ENCODE measurements around the gene MYL2. TPM values are rescaled to one million over a fixed set of nuclear protein-coding genes. Genes with fewer than 3 reads are reported as not detected.

The MYL2 gene
- total and polyA plus RNA-seq, 2 donors (not counting 1 experiment from before 2014, with no cell fraction given) = 0.18 to 0.39 TPM

DNA sequence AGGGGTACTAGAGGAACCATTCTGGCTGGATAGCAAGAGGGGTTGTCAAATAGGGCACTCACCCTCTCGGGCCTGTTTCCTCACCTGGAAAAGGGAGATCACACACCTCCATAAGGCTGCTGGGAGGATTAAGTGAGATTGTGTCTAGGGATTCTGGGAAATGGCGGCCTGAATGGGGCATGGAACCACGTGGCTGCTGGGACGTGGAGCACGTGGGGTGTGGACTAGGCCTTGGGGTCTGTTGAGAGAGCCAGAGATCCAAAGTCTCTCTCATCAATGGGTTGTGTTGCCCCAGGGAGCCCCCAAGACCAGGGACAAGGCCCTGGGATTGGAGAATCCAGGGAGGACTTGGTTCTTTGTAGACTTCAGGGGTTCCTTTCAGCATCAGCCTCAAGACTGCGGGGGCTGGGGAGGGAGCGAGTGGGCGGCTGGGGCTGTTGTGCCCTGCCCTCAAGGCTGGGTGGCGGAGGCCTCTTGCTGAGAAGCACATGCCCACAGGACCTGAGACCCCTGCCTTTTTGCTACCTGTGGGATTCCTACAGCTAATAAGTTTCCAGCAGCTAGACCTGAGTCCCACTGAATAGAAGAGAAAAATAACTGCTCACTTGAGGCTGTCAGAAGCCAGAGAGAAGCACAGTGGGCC lies 3.4 kb upstream of the MYL2 start:
- Histone ChIP-seq H3K4me2 (replicated peaks; ENCODE audit: low read depth, low read length, poor library complexity, severe bottlenecking) (no peak overlapping the region), H2AFZ (ENCODE audit: insufficient read depth, low read depth, low read length, poor library complexity, severe bottlenecking) (no peak overlapping the region), H3K27ac (ENCODE audit: low read length in 2 of 2) (no peak overlapping the region), H3K4me1 (ENCODE audit: control insufficient read depth in 2 of 2, insufficient read depth in 2 of 2, low read length in 2 of 2) (peaks cover 0 to 3% of the 10 kb centered on the region in 2 donors), H3K27me3 (replicated peaks in 1 of 4; ENCODE audit: control extremely low read depth in 1 of 4, control insufficient read depth in 3 of 4, insufficient read depth in 4 of 4, low read length in 3 of 4) (peaks cover 0 to 2% (median 0%) of the 10 kb centered on the region in 4 experiments), H4K20me1 (ENCODE audit: control insufficient read depth, insufficient read depth, low read length, poor library complexity, severe bottlenecking) (no peaks in the 10 kb centered on the region), H3K36me3 (replicated peaks in 1 of 2; ENCODE audit: control extremely low read depth in 1 of 2, control insufficient read depth in 1 of 2, extremely low read depth in 1 of 2, insufficient read depth in 2 of 2, low read length in 1 of 2) (no peaks in the 10 kb centered on the region), H3K9ac (ENCODE audit: low read length) (no peak overlapping the region), H3K9me3 (ENCODE audit: control extremely low read depth in 1 of 3, control insufficient read depth in 2 of 3, insufficient read depth in 1 of 3, low read length in 2 of 3) (no peaks in the 10 kb centered on the region), H3K4me3 (ENCODE audit: control extremely low read depth in 1 of 5, extremely low read depth in 1 of 5, insufficient read depth in 1 of 5, low read depth in 2 of 5, low read length in 4 of 5) (no peak overlapping the region), H3K79me2 (ENCODE audit: control insufficient read depth, insufficient read depth, low read length) (no peaks in the 10 kb centered on the region)
- DNase-seq (no peak), ATAC-seq (ENCODE audit: low read depth) (no peak)
- 95% methylated on average over 9 of the region's 9 CpGs for WGBS (ENCODE audit: insufficient coverage)
- TF ChIP-seq EZH2 (IDR thresholded peaks at IDR 0.05; ENCODE audit: borderline replicate concordance, insufficient read depth, low read depth, low read length, poor library complexity, severe bottlenecking) (no peak), CTCF (IDR thresholded peaks at IDR 0.05) (no peak)
- ChIA-PET POLR2A (no interaction called here), CTCF (no interaction called here)
- Mint-ChIP-seq H3K27ac (no peak overlapping the region), H3K4me1 (no peaks in the 10 kb centered on the region), H3K9me3 (ENCODE audit: insufficient read depth) (no peaks in the 10 kb centered on the region), H3K27me3 (peaks cover 16% of the 10 kb centered on the region), H3K4me3 (no peak overlapping the region)
- intact Hi-C loops (cut with micrococcal nuclease) = no loop called here

DNA sequence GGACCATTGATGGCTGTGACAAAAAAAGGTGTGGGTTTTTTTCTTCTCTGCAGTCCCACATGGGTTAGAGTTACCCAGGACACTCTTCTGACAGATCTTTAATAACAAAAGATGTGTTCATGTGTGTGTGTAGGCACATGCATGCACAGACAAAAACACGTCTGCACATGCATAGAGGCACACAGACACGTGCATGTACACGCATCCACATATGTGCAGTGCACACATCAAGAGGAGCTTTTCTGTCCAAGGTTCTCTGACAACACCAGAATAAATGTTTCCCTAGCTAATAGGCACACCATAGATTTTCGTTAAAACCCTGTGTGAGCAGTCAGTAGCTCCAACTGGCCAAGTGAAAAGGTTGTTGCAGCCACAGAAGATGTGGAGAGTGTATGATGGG lies 2.8 kb upstream of the MYL2 start:
- Mint-ChIP-seq H3K4me3 (no peak overlapping the region), H3K9me3 (ENCODE audit: insufficient read depth) (no peaks in the 10 kb centered on the region), H3K27me3 (peaks cover 16% of the 10 kb centered on the region), H3K27ac (no peak overlapping the region), H3K4me1 (peaks cover 2% of the 10 kb centered on the region)
- no peaks in the 10 kb centered on the region for H4K20me1 ChIP-seq (ENCODE audit: control insufficient read depth, insufficient read depth, low read length, poor library complexity, severe bottlenecking)
- CTCF ChIA-PET = no interaction called here
- H3K27me3 ChIP-seq (replicated peaks in 1 of 4; ENCODE audit: control extremely low read depth in 1 of 4, control insufficient read depth in 3 of 4, insufficient read depth in 4 of 4, low read length in 3 of 4) = peaks cover 0 to 2% (median 0%) of the 10 kb centered on the region in 4 experiments
- DNase-seq (no peak), ATAC-seq (ENCODE audit: low read depth) (no peak)
- no peak overlapping the region for H3K27ac ChIP-seq (ENCODE audit: low read length in 2 of 2)
- TF ChIP-seq EZH2 (IDR thresholded peaks at IDR 0.05; ENCODE audit: borderline replicate concordance, insufficient read depth, low read depth, low read length, poor library complexity, severe bottlenecking) (no peak), CTCF (IDR thresholded peaks at IDR 0.05) (no peak)
- H3K4me2 ChIP-seq (replicated peaks; ENCODE audit: low read depth, low read length, poor library complexity, severe bottlenecking) = no peak overlapping the region
- no peak overlapping the region for H3K9ac ChIP-seq (ENCODE audit: low read length)
- no peak overlapping the region for H2AFZ ChIP-seq (ENCODE audit: insufficient read depth, low read depth, low read length, poor library complexity, severe bottlenecking)
- no peaks in the 10 kb centered on the region for H3K9me3 ChIP-seq (ENCODE audit: control extremely low read depth in 1 of 3, control insufficient read depth in 2 of 3, insufficient read depth in 1 of 3, low read length in 2 of 3)
- POLR2A ChIA-PET = no interaction called here
- WGBS (ENCODE audit: insufficient coverage) = 94% methylated on average over 4 of the region's 4 CpGs
- H3K4me3 ChIP-seq (ENCODE audit: control extremely low read depth in 1 of 5, extremely low read depth in 1 of 5, insufficient read depth in 1 of 5, low read depth in 2 of 5, low read length in 4 of 5) = no peak overlapping the region
- H3K4me1 ChIP-seq (ENCODE audit: control insufficient read depth in 2 of 2, insufficient read depth in 2 of 2, low read length in 2 of 2) = peaks cover 0 to 3% of the 10 kb centered on the region in 2 donors
- H3K36me3 ChIP-seq (replicated peaks in 1 of 2; ENCODE audit: control extremely low read depth in 1 of 2, control insufficient read depth in 1 of 2, extremely low read depth in 1 of 2, insufficient read depth in 2 of 2, low read length in 1 of 2) = no peaks in the 10 kb centered on the region
- intact Hi-C loops (cut with micrococcal nuclease) = no loop called here
- no peaks in the 10 kb centered on the region for H3K79me2 ChIP-seq (ENCODE audit: control insufficient read depth, insufficient read depth, low read length)

Measured in B cell (primary cell).